Gastroesophageal sphincter (tissue), 4 donors: ENCODE results near the gene AP1S1. TPM values are rescaled to one million over a fixed set of nuclear protein-coding genes. Genes with fewer than 3 reads are reported as not detected.

Experiments used
- ATAC-seq: fragments of 150-250 bp; one replicate; pipeline ENCODE4 v1.9.1; 2016; ENCODE audit warnings: mild to moderate bottlenecking, moderate library complexity
- H3K27ac ChIP-seq, 4 donors: fragments of 200-600 bp; sonication (generic) in 3 of 4; 1 replicate in 3 of 4; 2 replicates in 1 of 4; pipeline ENCODE4 v1.5.1; 2016 to 2019
- H3K27me3 ChIP-seq: fragments of 200-600 bp; sonication (generic); one replicate; pipeline ENCODE4 v1.5.1; 2019
- H3K36me3 ChIP-seq, 2 donors: fragments of 200-600 bp; sonication (generic); one replicate each; pipeline ENCODE4 v1.5.1; 2019; ENCODE audit warnings: control low read depth in 1 of 2
- H3K4me1 ChIP-seq, 3 donors: fragments of 200-600 bp; sonication (generic); 1 replicate in 2 of 3; 2 replicates in 1 of 3; pipeline ENCODE4 v1.5.1; 2016 to 2019; ENCODE audit warnings: control low read depth in 2 of 3
- H3K4me3 ChIP-seq, 2 donors: fragments of 200-600 bp; sonication (generic); one replicate each; pipeline ENCODE4 v1.5.1; 2019; ENCODE audit warnings: mild to moderate bottlenecking in 1 of 2, moderate library complexity in 1 of 2
- H3K9me3 ChIP-seq, 3 donors: fragments of 200-600 bp; sonication (generic); one replicate each; pipeline ENCODE4 v1.5.1; 2017 to 2019; ENCODE audit warnings: control low read depth in 2 of 3
- CTCF ChIP-seq, 4 experiments: fragments of 200-600 bp in 2 of 4; fragments of 450-650 bp in 2 of 4; sonication (generic) in 1 of 4; IDR thresholded peaks; one replicate each; pipeline ENCODE4 v1.5.1; 2017 to 2019; ENCODE audit warnings: antibody characterized with exemption in 4 of 4, mild to moderate bottlenecking in 2 of 4, moderate library complexity in 2 of 4
- EP300 ChIP-seq: sonication (generic); formaldehyde crosslinking; IDR thresholded peaks from one replicate; pipeline ENCODE4 v1.6.1; 2017; ENCODE audit warnings: antibody characterized with exemption, mild to moderate bottlenecking
- POLR2A ChIP-seq, 2 donors: fragments of 450-650 bp; IDR thresholded peaks; one replicate each; pipeline ENCODE4 v1.6.1; 2017; ENCODE audit warnings: antibody characterized with exemption in 2 of 2, mild to moderate bottlenecking in 2 of 2, moderate library complexity in 1 of 2
- POLR2AphosphoS5 ChIP-seq: sonication (generic); formaldehyde crosslinking; IDR thresholded peaks from one replicate; pipeline ENCODE4 v1.6.1; 2017; ENCODE audit warnings: antibody characterized with exemption
- WGBS, 2 donors: methylation state at CpG; one replicate each; pipeline ENCODE4 v1.1.5; 2018; ENCODE audit warnings: low coverage in 1 of 2; 5-methylcytosine and 5-hydroxymethylcytosine counted together
- total RNA-seq, 4 donors: library from RNA; depleted of rRNA; stranded (reverse); fragments of >200 nt; gene quantifications; one replicate each; pipeline ENCODE4 v1.1.0, GENCODE V29; 2016

Gene AP1S1
- total RNA-seq, 4 donors from 2014 or later = 21.9 to 69.5 (median 34.3) TPM

DNA sequence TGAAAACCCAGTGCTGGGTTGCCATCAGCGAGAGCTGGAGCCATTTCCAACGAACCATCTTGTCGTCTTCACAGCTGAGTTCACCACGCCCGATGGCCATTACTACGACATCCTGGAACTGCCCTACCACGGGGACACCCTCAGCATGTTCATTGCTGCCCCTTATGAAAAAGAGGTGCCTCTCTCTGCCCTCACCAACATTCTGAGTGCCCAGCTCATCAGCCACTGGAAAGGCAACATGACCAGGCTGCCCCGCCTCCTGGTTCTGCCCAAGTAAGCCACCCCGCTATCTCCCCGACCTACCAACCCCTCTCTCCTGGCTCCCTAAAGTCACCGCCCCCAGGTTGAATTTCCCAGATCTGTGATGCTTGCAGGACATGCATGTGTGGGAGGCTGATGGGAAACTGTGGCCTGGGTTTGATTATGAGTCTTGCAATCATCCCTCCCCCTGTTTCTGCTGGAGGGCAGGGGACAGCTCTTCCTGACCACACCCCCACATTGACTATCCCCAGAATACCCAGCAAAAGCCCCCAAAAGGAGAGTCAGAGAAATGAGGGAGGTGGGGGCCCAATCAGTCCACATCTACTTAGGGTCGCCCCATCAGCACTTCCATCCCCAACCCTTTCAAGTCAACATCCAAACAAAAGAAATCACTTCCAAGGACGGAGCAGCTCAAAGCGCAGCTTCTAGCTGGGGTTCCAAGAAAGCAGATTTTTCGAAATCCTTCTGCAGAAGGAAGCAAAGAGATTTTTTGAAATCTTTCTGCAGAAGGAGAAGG is 20.5 kb upstream of the AP1S1 start:
- Histone ChIP-seq H3K36me3 (peaks cover 0 to 8% of the 10 kb centered on the region in 2 donors), H3K4me3 (no peak overlapping the region), H3K9me3 (no peaks in the 10 kb centered on the region), H3K4me1 (peaks cover 0 to 14% (median 0%) of the 10 kb centered on the region in 3 donors), H3K27ac (no peak overlapping the region), H3K27me3 (no peaks in the 10 kb centered on the region)
- WGBS, 2 donors = 73 to 82% methylated on average over 2 to 6 of the region's 15 CpGs
- TF ChIP-seq POLR2AphosphoS5 = no peak
- no peak for TF ChIP-seq CTCF (IDR thresholded peaks at IDR 0.05)
- TF ChIP-seq POLR2A (IDR thresholded peaks at IDR 0.05) = no peak
- TF ChIP-seq EP300 = no peak
- no peak for ATAC-seq

DNA sequence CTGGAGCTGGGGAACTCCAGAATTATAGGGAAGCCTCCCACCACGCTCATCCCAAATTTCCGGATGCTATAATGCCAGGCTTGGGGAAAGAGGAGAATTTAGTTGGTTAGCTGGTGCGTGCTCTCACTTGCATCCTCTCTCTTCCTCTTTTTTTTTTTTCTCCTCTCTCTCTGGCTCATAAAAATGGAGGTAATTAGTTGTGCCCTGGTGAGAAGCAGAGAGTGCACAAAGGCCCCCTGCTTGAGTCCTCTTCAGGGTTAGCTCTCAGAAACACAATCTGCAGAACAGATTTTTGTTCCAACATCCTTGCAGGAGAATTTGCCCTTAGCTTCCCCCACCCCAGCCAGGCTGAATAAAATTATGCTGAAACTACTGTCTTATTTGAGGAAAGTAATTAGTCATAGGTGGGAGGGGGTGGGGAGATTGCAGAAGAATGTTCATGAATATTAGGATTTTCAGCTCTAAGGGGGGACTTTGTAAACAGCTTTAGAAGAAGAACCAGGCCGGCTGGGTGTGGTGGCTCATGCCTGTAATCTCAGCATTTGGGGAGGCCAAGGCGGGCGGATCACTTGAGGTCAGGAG is 19.8 kb upstream of the AP1S1 start:
- peaks cover 0 to 15% (median 0%) of the 10 kb centered on the region in 3 donors for H3K4me1 ChIP-seq
- WGBS, 2 donors = 81 to 82% methylated on average over 3 of the region's 6 CpGs

DNA sequence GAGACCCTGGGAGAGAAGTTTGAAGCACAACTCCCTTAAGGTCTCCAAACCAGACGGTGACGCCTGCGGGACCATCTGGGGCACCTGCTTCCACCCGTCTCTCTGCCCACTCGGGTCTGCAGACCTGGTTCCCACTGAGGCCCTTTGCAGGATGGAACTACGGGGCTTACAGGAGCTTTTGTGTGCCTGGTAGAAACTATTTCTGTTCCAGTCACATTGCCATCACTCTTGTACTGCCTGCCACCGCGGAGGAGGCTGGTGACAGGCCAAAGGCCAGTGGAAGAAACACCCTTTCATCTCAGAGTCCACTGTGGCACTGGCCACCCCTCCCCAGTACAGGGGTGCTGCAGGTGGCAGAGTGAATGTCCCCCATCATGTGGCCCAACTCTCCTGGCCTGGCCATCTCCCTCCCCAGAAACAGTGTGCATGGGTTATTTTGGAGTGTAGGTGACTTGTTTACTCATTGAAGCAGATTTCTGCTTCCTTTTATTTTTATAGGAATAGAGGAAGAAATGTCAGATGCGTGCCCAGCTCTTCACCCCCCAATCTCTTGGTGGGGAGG is 16.5 kb upstream of the AP1S1 start:
- Histone ChIP-seq H3K4me3 (peak overlapping the region in 1 of 2 donors; percentile 19), H3K27ac (peak overlapping the region in 3 of 4 donors; percentile 38 to 72 (median 55)), H3K4me1 (peaks cover 0 to 15% (median 0%) of the 10 kb centered on the region in 3 donors), H3K27me3 (peaks cover 6% of the 10 kb centered on the region), H3K36me3 (peaks cover 0 to 4% of the 10 kb centered on the region in 2 donors), H3K9me3 (no peaks in the 10 kb centered on the region)
- ATAC-seq = no peak
- no peak for TF ChIP-seq POLR2A (IDR thresholded peaks at IDR 0.05)
- TF ChIP-seq EP300 = no peak
- no peak for TF ChIP-seq POLR2AphosphoS5
- no peak for TF ChIP-seq CTCF (IDR thresholded peaks at IDR 0.05)
- 43% methylated on average over 3 of the region's 9 CpGs; no CpG with 5 or more reads in 1 of the 2 donors for WGBS, 2 donors

More for the DNA sequence above, 19.8 kb upstream of the AP1S1 start:
- no peaks in the 10 kb centered on the region for H3K9me3 ChIP-seq
- no peak overlapping the region for H3K27ac ChIP-seq
- no peak for ATAC-seq
- peaks cover 0 to 8% of the 10 kb centered on the region in 2 donors for H3K36me3 ChIP-seq
- H3K4me3 ChIP-seq = no peak overlapping the region
- no peaks in the 10 kb centered on the region for H3K27me3 ChIP-seq
- TF ChIP-seq CTCF (IDR thresholded peaks at IDR 0.05) (no peak), POLR2A (IDR thresholded peaks at IDR 0.05) (no peak), POLR2AphosphoS5 (no peak), EP300 (no peak)

DNA sequence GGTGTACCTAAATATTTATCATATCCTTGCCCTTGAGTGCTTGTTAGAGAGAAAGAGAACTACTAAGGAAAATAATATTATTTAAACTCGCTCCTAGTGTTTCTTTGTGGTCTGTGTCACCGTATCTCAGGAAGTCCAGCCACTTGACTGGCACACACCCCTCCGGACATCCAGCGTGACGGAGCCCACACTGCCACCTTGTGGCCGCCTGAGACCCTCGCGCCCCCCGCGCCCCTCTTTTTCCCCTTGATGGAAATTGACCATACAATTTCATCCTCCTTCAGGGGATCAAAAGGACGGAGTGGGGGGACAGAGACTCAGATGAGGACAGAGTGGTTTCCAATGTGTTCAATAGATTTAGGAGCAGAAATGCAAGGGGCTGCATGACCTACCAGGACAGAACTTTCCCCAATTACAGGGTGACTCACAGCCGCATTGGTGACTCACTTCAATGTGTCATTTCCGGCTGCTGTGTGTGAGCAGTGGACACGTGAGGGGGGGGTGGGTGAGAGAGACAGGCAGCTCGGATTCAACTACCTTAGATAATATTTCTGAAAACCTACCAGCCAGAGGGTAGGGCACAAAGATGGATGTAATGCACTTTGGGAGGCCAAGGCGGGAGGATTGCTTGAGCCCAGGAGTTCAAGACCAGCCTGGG is 15.9 kb upstream of the AP1S1 start:
- 4 to 9% methylated on average over 8 to 15 of the region's 16 CpGs for WGBS, 2 donors
- Histone ChIP-seq H3K4me3 (peak overlapping the region in 1 of 2 donors; percentile 19), H3K36me3 (peaks cover 0 to 4% of the 10 kb centered on the region in 2 donors), H3K4me1 (peaks cover 0 to 15% (median 0%) of the 10 kb centered on the region in 3 donors), H3K9me3 (no peaks in the 10 kb centered on the region), H3K27me3 (peaks cover 11% of the 10 kb centered on the region), H3K27ac (peak overlapping the region in 3 of 4 donors; percentile 38 to 72 (median 55))
- peak; percentile 75 for TF ChIP-seq POLR2AphosphoS5
- TF ChIP-seq POLR2A (IDR thresholded peaks at IDR 0.05) = no peak
- TF ChIP-seq EP300 = no peak
- peak; percentile 2 to 86 (median 72) for TF ChIP-seq CTCF (IDR thresholded peaks at IDR 0.05)
- ATAC-seq = peak; percentile 97
